H9 (cell line): ENCODE measurements around the gene B3GNT7. TPM values are rescaled to one million over a fixed set of nuclear protein-coding genes. Genes with fewer than 3 reads are reported as not detected.
"Not testable (repeated sequence)": the region's sequence is repeated elsewhere in the genome, so short reads cannot be mapped to it uniquely, and the experiment has no call there.

ENCODE experiments used
- DNase-seq: peaks from one replicate; pipeline ENCODE4 v3.0.0-alpha.2; 2017
- H2AFZ ChIP-seq: one replicate; pipeline ENCODE4 v1.6.1; 2013; ENCODE audit warnings: mild to moderate bottlenecking, low read length, control low read depth, moderate library complexity
- H2AK5ac ChIP-seq: 2 replicates; pipeline ENCODE4 v1.6.1; 2013; ENCODE audit warnings: low read length, control low read depth, mixed read lengths; ENCODE audit not compliant: insufficient read length
- H2BK120ac ChIP-seq: one replicate; pipeline ENCODE4 v1.6.1; 2013; ENCODE audit warnings: low read depth, mild to moderate bottlenecking, low read length, control low read depth, inconsistent platforms; ENCODE audit not compliant: poor library complexity, severe bottlenecking
- H2BK12ac ChIP-seq: 2 replicates; pipeline ENCODE4 v1.6.1; 2013; ENCODE audit warnings: low read length, control low read depth, mixed read lengths, low read depth; ENCODE audit not compliant: insufficient read length
- H2BK15ac ChIP-seq: 2 replicates; pipeline ENCODE4 v1.6.1; 2013; ENCODE audit warnings: low read depth, low read length, control low read depth
- H2BK20ac ChIP-seq: one replicate; pipeline ENCODE4 v1.6.1; 2013; ENCODE audit warnings: low read depth, mild to moderate bottlenecking, low read length, control low read depth, inconsistent platforms; ENCODE audit not compliant: poor library complexity, severe bottlenecking
- H2BK5ac ChIP-seq: 2 replicates; pipeline ENCODE4 v1.6.1; 2013; ENCODE audit warnings: low read length, control low read depth, mixed read lengths; ENCODE audit not compliant: insufficient read length
- H3K14ac ChIP-seq: 2 replicates; pipeline ENCODE4 v1.6.1; 2013; ENCODE audit warnings: low read length, control low read depth; ENCODE audit not compliant: insufficient read depth
- H3K18ac ChIP-seq: 2 replicates; pipeline ENCODE4 v1.6.1; 2013; ENCODE audit warnings: low read depth, mild to moderate bottlenecking, mixed read lengths, low read length, control low read depth; ENCODE audit not compliant: insufficient read length
- H3K23ac ChIP-seq: 2 replicates; pipeline ENCODE4 v1.6.1; 2013; ENCODE audit warnings: low read length, control low read depth, mixed read lengths, low read depth; ENCODE audit not compliant: insufficient read length
- H3K23me2 ChIP-seq: 2 replicates; pipeline ENCODE4 v1.6.1; 2013; ENCODE audit warnings: low read depth, mild to moderate bottlenecking, mixed read lengths, low read length, control low read depth; ENCODE audit not compliant: insufficient read length, poor library complexity, severe bottlenecking
- H3K27ac ChIP-seq: 2 replicates; pipeline ENCODE4 v1.5.1; 2013; ENCODE audit warnings: low read length, control low read depth, mixed read lengths, low read depth; ENCODE audit not compliant: insufficient read length
- H3K27me3 ChIP-seq: 2 replicates; pipeline ENCODE4 v1.6.1; 2013; ENCODE audit warnings: low read length, control low read depth, inconsistent platforms; ENCODE audit not compliant: insufficient read depth
- H3K4ac ChIP-seq: 2 replicates; pipeline ENCODE4 v1.6.1; 2013; ENCODE audit warnings: low read depth, mild to moderate bottlenecking, control low read depth, inconsistent platforms, low read length, moderate library complexity
- H3K4me1 ChIP-seq: 2 replicates; pipeline ENCODE4 v1.6.1; 2013; ENCODE audit warnings: low read length, control low read depth, inconsistent platforms; ENCODE audit not compliant: insufficient read depth
- H3K4me2 ChIP-seq: 2 replicates; pipeline ENCODE4 v1.6.1; 2013; ENCODE audit warnings: low read length, control low read depth, mixed read lengths; ENCODE audit not compliant: insufficient read length, insufficient read depth
- H3K56ac ChIP-seq: 2 replicates; pipeline ENCODE4 v1.6.1; 2013; ENCODE audit warnings: low read depth, mild to moderate bottlenecking, mixed read lengths, low read length, control low read depth; ENCODE audit not compliant: insufficient read length
- H3K79me1 ChIP-seq: 2 replicates; pipeline ENCODE4 v1.6.1; 2013; ENCODE audit warnings: low read depth, mild to moderate bottlenecking, moderate library complexity, low read length, control low read depth, inconsistent platforms; ENCODE audit not compliant: insufficient read depth, poor library complexity, severe bottlenecking
- H3K79me2 ChIP-seq: 2 replicates; pipeline ENCODE4 v1.6.1; 2013; ENCODE audit warnings: low read length, control low read depth, inconsistent platforms; ENCODE audit not compliant: insufficient read depth
- H3K9ac ChIP-seq: 2 replicates; pipeline ENCODE4 v1.6.1; 2013; ENCODE audit warnings: low read length, control low read depth, mixed read lengths; ENCODE audit not compliant: insufficient read length; ENCODE audit errors: extremely low read depth
- H3K9me3 ChIP-seq: one replicate; pipeline ENCODE4 v1.6.1; 2013; ENCODE audit warnings: low read depth, low read length, inconsistent platforms; ENCODE audit not compliant: control insufficient read depth
- H3T11ph ChIP-seq: one replicate; pipeline ENCODE4 v1.6.1; 2013; ENCODE audit warnings: mild to moderate bottlenecking, low read length, control low read depth, inconsistent platforms
- H4K20me1 ChIP-seq: one replicate; pipeline ENCODE4 v1.6.1; 2013; ENCODE audit not compliant: control insufficient read depth, insufficient read length, insufficient read depth
- H4K5ac ChIP-seq: 2 replicates; pipeline ENCODE4 v1.6.1; 2013; ENCODE audit warnings: low read depth, mild to moderate bottlenecking, mixed read lengths, low read length, control low read depth; ENCODE audit not compliant: insufficient read length
- H4K8ac ChIP-seq: replicated peaks from 2 replicates; pipeline ENCODE4 v1.6.1; 2013; ENCODE audit warnings: low read length, control low read depth, mixed read lengths, low read depth; ENCODE audit not compliant: insufficient read length
- H4K91ac ChIP-seq: 2 replicates; pipeline ENCODE4 v1.6.1; 2013; ENCODE audit warnings: low read depth, mild to moderate bottlenecking, moderate library complexity, mixed read lengths, low read length, control low read depth; ENCODE audit not compliant: insufficient read length
- H3K27ac Mint-ChIP-seq, 3 experiments: 2 replicates in 2 of 3; 3 replicates in 1 of 3; pipeline ENCODE4 v1.8.0; 2020 to 2021; ENCODE audit warnings: mixed read lengths in 3 of 3, mild to moderate bottlenecking in 1 of 3, moderate library complexity in 1 of 3
- H3K27me3 Mint-ChIP-seq: 2 replicates; pipeline ENCODE4 v1.8.0; 2021; ENCODE audit warnings: low read depth, mild to moderate bottlenecking, moderate library complexity, mixed read lengths
- H3K36me3 Mint-ChIP-seq, 3 experiments: 2 replicates in 2 of 3; 3 replicates in 1 of 3; pipeline ENCODE4 v1.8.0; 2020 to 2021; ENCODE audit warnings: low read depth in 3 of 3, mixed read lengths in 3 of 3; ENCODE audit not compliant: insufficient read depth in 1 of 3
- H3K4me1 Mint-ChIP-seq, 2 experiments: 2 replicates each; pipeline ENCODE4 v1.8.0; 2020; ENCODE audit warnings: mixed read lengths in 2 of 2
- H3K4me3 Mint-ChIP-seq, 2 experiments: 2 replicates in 1 of 2; 3 replicates in 1 of 2; pipeline ENCODE4 v1.8.0; 2020 to 2021; ENCODE audit warnings: mild to moderate bottlenecking in 2 of 2, mixed read lengths in 2 of 2, moderate library complexity in 1 of 2
- H3K9me3 Mint-ChIP-seq, 2 experiments: 2 replicates in 1 of 2; 3 replicates in 1 of 2; pipeline ENCODE4 v1.8.0; 2020; ENCODE audit warnings: mild to moderate bottlenecking in 2 of 2, mixed read lengths in 2 of 2, moderate library complexity in 1 of 2
- WGBS: extraction: QIAGEN DNeasy Blood & Tissue Kit; methylation state at CpG from one replicate; pipeline ENCODE4 v1.1.7; 2013; ENCODE audit warnings: missing lambda C conversion rate, low lambda C conversion rate, mixed read lengths; ENCODE audit not compliant: insufficient read length; ENCODE audit errors: extremely low coverage; 5-methylcytosine and 5-hydroxymethylcytosine counted together
- total RNA-seq: library from RNA; stranded (reverse); gene quantifications from 2 replicates; pipeline ENCODE4 v1.2.1, GENCODE V29; 2021
- TF ChIP-seq, protein P1 (sequence below): fragments of 200-600 bp; sonication (generic); conservative IDR thresholded peaks from 3 replicates; pipeline ENCODE4 v1.8.0; 2021; ENCODE audit warnings: antibody characterized with exemption, mild to moderate bottlenecking

The B3GNT7 gene
- total RNA-seq, 1 experiment from 2014 or later, result 42.2 TPM

DNA sequence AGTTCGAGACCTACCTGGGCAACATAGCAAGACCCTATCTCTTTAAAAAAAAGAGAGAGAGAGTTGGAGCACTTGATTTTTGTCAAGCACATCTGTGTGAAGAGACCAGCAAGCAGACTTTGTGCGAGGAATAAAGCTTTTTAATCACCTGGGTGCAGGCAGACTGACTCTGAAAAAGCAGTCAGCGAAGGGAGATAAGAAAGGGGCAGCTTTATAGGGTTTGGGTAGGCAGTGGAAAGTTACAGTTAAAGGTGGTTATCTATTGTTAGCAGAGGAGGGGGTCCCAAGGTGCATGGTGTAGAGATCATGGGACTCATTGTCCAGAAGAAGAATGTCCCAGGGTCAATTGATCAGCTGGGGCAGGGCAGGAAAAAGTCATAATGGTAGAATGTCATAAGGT lies 34.4 kb downstream of the B3GNT7 start:
- Histone ChIP-seq H3T11ph (no peak overlapping the region), H3K27ac (no peak overlapping the region), H2BK5ac (no peak overlapping the region), H3K79me1 (no peaks in the 10 kb centered on the region), H3K23ac (no peak overlapping the region), H2BK120ac (no peak overlapping the region), H2BK20ac (no peak overlapping the region), H4K8ac (no peak overlapping the region), H3K14ac (no peak overlapping the region), H3K4me2 (no peak overlapping the region), H3K9ac (no peak overlapping the region), H3K18ac (no peak overlapping the region), H3K9me3 (no peaks in the 10 kb centered on the region), H3K23me2 (no peaks in the 10 kb centered on the region), H4K5ac (no peak overlapping the region), H2AK5ac (no peak overlapping the region), H3K27me3 (no peaks in the 10 kb centered on the region), H2BK12ac (no peak overlapping the region), H3K4ac (no peak overlapping the region), H3K79me2 (no peaks in the 10 kb centered on the region), H4K91ac (no peak overlapping the region), H3K4me1 (no peaks in the 10 kb centered on the region), H2BK15ac (no peak overlapping the region), H2AFZ (no peak overlapping the region), H3K56ac (no peak overlapping the region), H4K20me1 (no peaks in the 10 kb centered on the region)
- TF ChIP-seq, protein P1, sequence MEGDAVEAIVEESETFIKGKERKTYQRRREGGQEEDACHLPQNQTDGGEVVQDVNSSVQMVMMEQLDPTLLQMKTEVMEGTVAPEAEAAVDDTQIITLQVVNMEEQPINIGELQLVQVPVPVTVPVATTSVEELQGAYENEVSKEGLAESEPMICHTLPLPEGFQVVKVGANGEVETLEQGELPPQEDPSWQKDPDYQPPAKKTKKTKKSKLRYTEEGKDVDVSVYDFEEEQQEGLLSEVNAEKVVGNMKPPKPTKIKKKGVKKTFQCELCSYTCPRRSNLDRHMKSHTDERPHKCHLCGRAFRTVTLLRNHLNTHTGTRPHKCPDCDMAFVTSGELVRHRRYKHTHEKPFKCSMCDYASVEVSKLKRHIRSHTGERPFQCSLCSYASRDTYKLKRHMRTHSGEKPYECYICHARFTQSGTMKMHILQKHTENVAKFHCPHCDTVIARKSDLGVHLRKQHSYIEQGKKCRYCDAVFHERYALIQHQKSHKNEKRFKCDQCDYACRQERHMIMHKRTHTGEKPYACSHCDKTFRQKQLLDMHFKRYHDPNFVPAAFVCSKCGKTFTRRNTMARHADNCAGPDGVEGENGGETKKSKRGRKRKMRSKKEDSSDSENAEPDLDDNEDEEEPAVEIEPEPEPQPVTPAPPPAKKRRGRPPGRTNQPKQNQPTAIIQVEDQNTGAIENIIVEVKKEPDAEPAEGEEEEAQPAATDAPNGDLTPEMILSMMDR, result no peak
- H3K27ac Mint-ChIP-seq, result no peak overlapping the region
- H3K36me3 Mint-ChIP-seq, result peaks cover 15 to 21% (median 18%) of the 10 kb centered on the region in 3 experiments
- no peak overlapping the region for H3K4me3 Mint-ChIP-seq
- H3K9me3 Mint-ChIP-seq, result peaks cover 19 to 25% of the 10 kb centered on the region in 2 experiments
- H3K4me1 Mint-ChIP-seq, result peaks cover 14 to 20% of the 10 kb centered on the region in 2 experiments
- peaks cover 14% of the 10 kb centered on the region for H3K27me3 Mint-ChIP-seq
- no peak for DNase-seq
- no CpG with 5 or more reads among the region's 3 CpGs for WGBS

DNA sequence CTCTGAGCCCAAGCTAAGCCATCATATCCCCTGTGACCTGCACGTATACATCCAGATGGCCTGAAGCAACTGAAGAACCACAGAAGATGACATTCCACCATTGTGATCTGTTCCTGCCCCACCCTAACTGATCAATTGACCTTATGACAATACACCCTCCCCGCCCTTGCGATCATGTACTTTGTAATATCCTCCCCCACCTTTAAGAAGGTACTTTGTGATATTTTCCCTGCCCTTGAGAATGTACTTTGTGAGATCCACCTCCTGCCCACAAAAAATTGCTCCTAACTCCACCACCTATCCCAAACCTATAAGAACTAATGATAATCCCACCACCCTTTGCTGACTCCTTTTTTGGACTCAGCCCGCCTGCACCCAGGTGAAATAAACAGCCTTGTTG lies 34.9 kb downstream of the B3GNT7 start:
- H3K36me3 Mint-ChIP-seq, result peaks cover 15 to 21% (median 18%) of the 10 kb centered on the region in 3 experiments
- WGBS, result no CpG with 5 or more reads among the region's 4 CpGs
- peaks cover 11% of the 10 kb centered on the region for H3K27me3 Mint-ChIP-seq

More for the DNA sequence above, 34.9 kb downstream of the B3GNT7 start:
- not testable (repeated sequence) for H4K5ac ChIP-seq, H3K27ac ChIP-seq, H3K79me2 ChIP-seq, H2BK5ac ChIP-seq, H4K8ac ChIP-seq, H3K27ac Mint-ChIP-seq, H3K18ac ChIP-seq, H2BK15ac ChIP-seq, H4K20me1 ChIP-seq, H4K91ac ChIP-seq, H3K4me3 Mint-ChIP-seq, H2BK20ac ChIP-seq, H3K14ac ChIP-seq, H3K27me3 ChIP-seq, H3K4me1 ChIP-seq, H3K23me2 ChIP-seq, H3K9me3 ChIP-seq, DNase-seq, H3T11ph ChIP-seq, H2AK5ac ChIP-seq, H2AFZ ChIP-seq, H2BK12ac ChIP-seq, H2BK120ac ChIP-seq, H3K23ac ChIP-seq, H3K56ac ChIP-seq, H3K79me1 ChIP-seq, H3K4me2 ChIP-seq, H3K9ac ChIP-seq, H3K4ac ChIP-seq
- peaks cover 19 to 25% of the 10 kb centered on the region in 2 experiments for H3K9me3 Mint-ChIP-seq
- peaks cover 14 to 16% of the 10 kb centered on the region in 2 experiments for H3K4me1 Mint-ChIP-seq
